H1 (cell line): ENCODE measurements around the gene AK6. TPM values are rescaled to one million over a fixed set of nuclear protein-coding genes. Genes with fewer than 3 reads are reported as not detected.

Source experiments
- CTCF ChIA-PET: fragments of 300-600 bp; sonication (Branson Sonifier 250); formaldehyde crosslinking; loops from one replicate; lab custom pipeline; 2021; ENCODE audit not compliant: partially characterized antibody; lab: Charles Lee
- POLR2A ChIA-PET: fragments of 300-600 bp; sonication (Branson Sonifier 250); formaldehyde crosslinking; loops from one replicate; lab custom pipeline; 2021; ENCODE audit warnings: inconsistent platforms; ENCODE audit not compliant: partially characterized antibody; lab: Charles Lee
- DNase-seq, 2 experiments: peaks; one replicate each; pipeline versions ENCODE4 v3.0.0 to v3.0.0-alpha.2; 2010 to 2022; ENCODE audit warnings: low spot score in 2 of 2, low read depth in 1 of 2, mixed read lengths in 1 of 2
- FAIRE-seq: peaks from 2 replicates; lab custom pipeline; 2011; peaks lifted over from hg19 to GRCh38; lab: Jason Lieb, UNC
- H2AFZ ChIP-seq: 2 replicates; pipeline ENCODE4 v1.8.1; 2012; ENCODE audit warnings: low read length, inconsistent platforms
- H2AK5ac ChIP-seq: 2 replicates; pipeline ENCODE4 v1.6.1; 2013; ENCODE audit warnings: low read depth, low read length
- H2BK120ac ChIP-seq: replicated peaks from 2 replicates; pipeline ENCODE3; 2013; ENCODE audit warnings: low read depth, low read length, inconsistent platforms
- H2BK12ac ChIP-seq: 2 replicates; pipeline ENCODE4 v1.6.1; 2013; ENCODE audit warnings: low read depth, low read length
- H2BK15ac ChIP-seq: 2 replicates; pipeline ENCODE4 v1.6.1; 2013; ENCODE audit warnings: low read length
- H2BK20ac ChIP-seq: 2 replicates; pipeline ENCODE4 v1.6.1; 2013; ENCODE audit warnings: low read length
- H2BK5ac ChIP-seq: 2 replicates; pipeline ENCODE4 v1.6.1; 2013; ENCODE audit warnings: low read depth, low read length
- H3K14ac ChIP-seq: 2 replicates; pipeline ENCODE4 v1.6.1; 2013; ENCODE audit warnings: inconsistent platforms; ENCODE audit not compliant: insufficient read length
- H3K18ac ChIP-seq: 2 replicates; pipeline ENCODE4 v1.6.1; 2013; ENCODE audit warnings: low read length; ENCODE audit errors: extremely low read depth
- H3K23ac ChIP-seq: 2 replicates; pipeline ENCODE4 v1.6.1; 2013; ENCODE audit warnings: inconsistent platforms; ENCODE audit not compliant: insufficient read length
- H3K23me2 ChIP-seq: 2 replicates; pipeline ENCODE4 v1.6.1; 2013; ENCODE audit warnings: low read depth, low read length
- H3K27ac ChIP-seq: 2 replicates; pipeline ENCODE4 v1.6.1; 2011; ENCODE audit warnings: low read depth, low read length, inconsistent platforms
- H3K27me3 ChIP-seq, 4 experiments: replicated peaks in 1 of 4; 1 replicate in 1 of 4; 2 replicates in 3 of 4; pipeline versions ENCODE4 v1.6.1 to v1.8.1; 2011 to 2013; ENCODE audit warnings: low read length in 3 of 4, mild to moderate bottlenecking in 3 of 4, inconsistent platforms in 2 of 4, mixed read lengths in 2 of 4, moderate library complexity in 1 of 4; ENCODE audit not compliant: control insufficient read depth in 3 of 4, insufficient read depth in 3 of 4; ENCODE audit errors: extremely low read depth in 1 of 4
- H3K36me3 ChIP-seq, 4 experiments: 2 replicates each; pipeline versions ENCODE4 v1.6.1 to v1.8.1; 2011 to 2013; ENCODE audit warnings: mild to moderate bottlenecking in 4 of 4, low read length in 3 of 4, moderate library complexity in 2 of 4, control low read depth in 1 of 4, inconsistent platforms in 1 of 4; ENCODE audit not compliant: insufficient read depth in 4 of 4, control insufficient read depth in 2 of 4
- H3K4ac ChIP-seq: replicated peaks from 2 replicates; pipeline ENCODE3; 2013; ENCODE audit warnings: low read length, low read depth, mixed read lengths, inconsistent platforms; ENCODE audit not compliant: insufficient read length
- H3K4me1 ChIP-seq, 4 experiments: replicated peaks in 1 of 4; 1 replicate in 1 of 4; 2 replicates in 3 of 4; pipeline versions ENCODE4 v1.6.1 to v1.8.1; 2011 to 2013; ENCODE audit warnings: low read length in 3 of 4, inconsistent platforms in 2 of 4, mixed read lengths in 1 of 4; ENCODE audit not compliant: insufficient read depth in 4 of 4, control insufficient read depth in 3 of 4
- H3K4me2 ChIP-seq, 2 experiments: 2 replicates each; pipeline versions ENCODE4 v1.6.1 to v1.8.1; 2011 to 2013; ENCODE audit warnings: low read depth in 2 of 2, low read length in 2 of 2, control low read depth in 1 of 2, inconsistent platforms in 1 of 2, mild to moderate bottlenecking in 1 of 2; ENCODE audit not compliant: insufficient read depth in 1 of 2
- H3K4me3 ChIP-seq, 4 experiments: fragments of 200-600, 300-600 bp in 1 of 4; sonication (generic), shearing (Covaris generic), sonication (Bioruptor Twin) in 1 of 4; 2 replicates each; pipeline versions ENCODE4 v1.5.1 to v1.8.1; 2011 to 2016; ENCODE audit warnings: low read length in 4 of 4, low read depth in 3 of 4, control low read depth in 2 of 4, inconsistent platforms in 2 of 4, mild to moderate bottlenecking in 2 of 4, mixed read lengths in 1 of 4, moderate library complexity in 1 of 4; ENCODE audit not compliant: insufficient read depth in 2 of 4; ENCODE audit errors: extremely low read depth in 1 of 4
- H3K56ac ChIP-seq: replicated peaks from 2 replicates; pipeline ENCODE3; 2013; ENCODE audit warnings: low read depth, mild to moderate bottlenecking, mixed read lengths, low read length, inconsistent platforms; ENCODE audit not compliant: insufficient read length
- H3K79me1 ChIP-seq: 2 replicates; pipeline ENCODE4 v1.6.1; 2013; ENCODE audit warnings: low read depth, low read length, control low read depth
- H3K79me2 ChIP-seq, 2 experiments: 2 replicates each; pipeline versions ENCODE4 v1.6.1 to v1.8.1; 2012 to 2013; ENCODE audit warnings: low read length in 2 of 2, mild to moderate bottlenecking in 2 of 2, inconsistent platforms in 1 of 2; ENCODE audit not compliant: insufficient read depth in 2 of 2, control insufficient read depth in 1 of 2
- H3K9ac ChIP-seq, 4 experiments: replicated peaks in 1 of 4; 1 replicate in 1 of 4; 2 replicates in 3 of 4; pipeline versions ENCODE4 v1.6.1 to v1.8.1; 2011 to 2013; ENCODE audit warnings: low read depth in 3 of 4, low read length in 3 of 4, control low read depth in 2 of 4, mild to moderate bottlenecking in 2 of 4, moderate library complexity in 2 of 4, inconsistent platforms in 1 of 4; ENCODE audit errors: extremely low read depth in 1 of 4
- H3K9me3 ChIP-seq, 2 experiments: 2 replicates each; pipeline versions ENCODE4 v1.6.1 to v1.8.1; 2012 to 2013; ENCODE audit warnings: mild to moderate bottlenecking in 2 of 2, moderate library complexity in 2 of 2, control low read depth in 1 of 2, inconsistent platforms in 1 of 2, low read depth in 1 of 2, low read length in 1 of 2, mixed read lengths in 1 of 2; ENCODE audit not compliant: insufficient read depth in 2 of 2
- H4K20me1 ChIP-seq, 2 experiments: replicated peaks in 1 of 2; 2 replicates each; pipeline versions ENCODE3 to v1.8.1; 2011 to 2013; ENCODE audit warnings: inconsistent platforms in 2 of 2, low read length in 2 of 2, mild to moderate bottlenecking in 1 of 2; ENCODE audit not compliant: insufficient read depth in 2 of 2, control insufficient read depth in 1 of 2
- H4K5ac ChIP-seq: 2 replicates; pipeline ENCODE4 v1.6.1; 2013; ENCODE audit warnings: low read length, low read depth, mixed read lengths, inconsistent platforms; ENCODE audit not compliant: insufficient read length
- H4K8ac ChIP-seq: 2 replicates; pipeline ENCODE4 v1.8.0; 2013; ENCODE audit warnings: mild to moderate bottlenecking, moderate library complexity, low read length, inconsistent platforms; ENCODE audit not compliant: insufficient read depth; ENCODE audit errors: extremely low read depth
- H4K91ac ChIP-seq: replicated peaks from 2 replicates; pipeline ENCODE3; 2013; ENCODE audit warnings: low read length, mixed read lengths, inconsistent platforms; ENCODE audit not compliant: insufficient read length
- ASH2L ChIP-seq: fragments of 200-600, 300-600 bp; sonication (generic); IDR thresholded peaks from one replicate; pipeline ENCODE4 v1.7.1; 2017; ENCODE audit warnings: low read length
- CTCF ChIP-seq, 3 experiments: IDR thresholded peaks; 1 replicate in 2 of 3; 2 replicates in 1 of 3; pipeline versions ENCODE4 v1.5.1 to v1.6.1; 2011; ENCODE audit warnings: low read length in 3 of 3, mild to moderate bottlenecking in 3 of 3, inconsistent platforms in 2 of 3, low read depth in 1 of 3, moderate library complexity in 1 of 3; ENCODE audit not compliant: insufficient read depth in 1 of 3; ENCODE audit errors: control extremely low read depth in 1 of 3
- JUND ChIP-seq: IDR thresholded peaks from 2 replicates; pipeline ENCODE4 v1.6.1; 2011; ENCODE audit warnings: mild to moderate bottlenecking, improper control_type of control experiment, low read length
- POLR2AphosphoS5 ChIP-seq: IDR thresholded peaks from 2 replicates; pipeline ENCODE4 v1.6.1; 2011; ENCODE audit warnings: low read depth, low read length
- SP2 ChIP-seq: IDR thresholded peaks from 2 replicates; pipeline ENCODE4 v1.6.1; 2012; ENCODE audit warnings: mild to moderate bottlenecking, low read length, inconsistent platforms
- YY1 ChIP-seq: IDR thresholded peaks from 2 replicates; pipeline ENCODE4 v1.6.1; 2011; ENCODE audit warnings: low read depth, mild to moderate bottlenecking, low read length
- WGBS, 2 experiments: shearing (Covaris generic) in 1 of 2; methylation state at CpG; one replicate each; pipeline versions ENCODE4 v1.1.6 to v1.1.7; 2013 to 2015; ENCODE audit warnings: low lambda C conversion rate in 2 of 2, mixed read lengths in 2 of 2, inconsistent platforms in 1 of 2, low coverage in 1 of 2, missing lambda C conversion rate in 1 of 2; ENCODE audit not compliant: insufficient replicate concordance in 2 of 2, insufficient coverage in 1 of 2, insufficient read length in 1 of 2; ENCODE audit errors: extremely low coverage in 1 of 2, missing lambda C conversion rate in 1 of 2; 5-methylcytosine and 5-hydroxymethylcytosine counted together
- polyA plus RNA-seq, 7 experiments: library from polyadenylated mRNA; depleted of rRNA in 3 of 7; stranded (reverse) in 5 of 7; unstranded in 2 of 7; fragments of >200 nt in 5 of 7; fragments of 200-250 nt in 2 of 7; gene quantifications; 1 replicate in 5 of 7; 2 replicates in 1 of 7; 4 replicates in 1 of 7; pipeline versions ENCODE4 v1.2.1 to v1.2.3, GENCODE V29; 2011 to 2013; ENCODE audit warnings: missing spikeins in 2 of 7, mixed read lengths in 2 of 7
- total RNA-seq: library from RNA; stranded (reverse); fragmentation: NEBNext Ultra II Directional; extraction: Animal tissue kit (Norgen Biotek cat#: 25700); gene quantifications from 2 replicates; pipeline ENCODE4 v1.2.1, GENCODE V29; 2021
- TF ChIP-seq, protein P1 (sequence below): IDR thresholded peaks from 2 replicates; pipeline ENCODE4 v1.6.1; 2012; ENCODE audit warnings: inconsistent platforms

AK6 gene
- total and polyA plus RNA-seq, 2 of the 8 experiments (the other 6 are each of a cell fraction or from before 2014, with no cell fraction given): 22.5 to 51.2 TPM

GRCh38 chr5:69372394-69372793 lies 3.1 kb upstream of the AK6 start:
- Histone ChIP-seq H2BK120ac (no peak overlapping the region), H3K4ac (no peak overlapping the region), H3K79me2 (peaks cover 16 to 39% of the 10 kb centered on the region in 2 experiments), H3K18ac (no peak overlapping the region), H3K4me3 (no peak overlapping the region), H3K4me1 (peaks cover 0 to 5% (median 0%) of the 10 kb centered on the region in 4 experiments; a peak in 1 of 7 replicates), H3K14ac (no peak overlapping the region), H3K23ac (no peak overlapping the region), H4K8ac (no peak overlapping the region), H4K91ac (no peak overlapping the region), H3K27ac (no peak overlapping the region), H3K23me2 (no peaks in the 10 kb centered on the region; the same call in 1 of the 2 replicates), H4K20me1 (peaks cover 0 to 2% of the 10 kb centered on the region in 2 experiments), H3K79me1 (0 out of 2 replicates have a peak, but pooled peaks cover 2% of the 10 kb centered on the region), H3K36me3 (peaks cover 3 to 26% (median 5%) of the 10 kb centered on the region in 4 experiments), H3K27me3 (no peaks in the 10 kb centered on the region), H2BK15ac (no peak overlapping the region), H3K9ac (no peak overlapping the region), H2BK12ac (no peak overlapping the region), H3K9me3 (no peaks in the 10 kb centered on the region), H2AFZ (no peak overlapping the region), H2BK5ac (no peak overlapping the region), H4K5ac (no peak overlapping the region), H2AK5ac (no peak overlapping the region), H3K56ac (no peak overlapping the region), H3K4me2 (no peak overlapping the region), H2BK20ac (no peak overlapping the region)
- ChIA-PET CTCF (interaction anchor here (0.6 to 1.3 kb wide), 6 partner anchors 10 to 206 kb away, joined by 3 to 4 read pairs (median 3); partner anchors contain the start of gene CCNB1), POLR2A (interaction anchor here (0.9 to 1.2 kb wide), 3 partner anchors 9 to 26 kb away, joined by 4 to 6 read pairs (median 5); no protein-coding TSS in a partner anchor)
- TF ChIP-seq, protein P1, sequence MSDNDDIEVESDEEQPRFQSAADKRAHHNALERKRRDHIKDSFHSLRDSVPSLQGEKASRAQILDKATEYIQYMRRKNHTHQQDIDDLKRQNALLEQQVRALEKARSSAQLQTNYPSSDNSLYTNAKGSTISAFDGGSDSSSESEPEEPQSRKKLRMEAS: no peak
- no peak for TF ChIP-seq ASH2L
- no peak for TF ChIP-seq YY1
- TF ChIP-seq POLR2AphosphoS5: no peak
- no peak for TF ChIP-seq CTCF (IDR thresholded peaks at IDR 0.05; ENCODE audit: control extremely low read depth in 1 of 3, insufficient read depth in 1 of 3, low read depth in 1 of 3, low read length in 3 of 3)
- no peak for TF ChIP-seq JUND
- no peak for TF ChIP-seq SP2
- FAIRE-seq (no peak), DNase-seq (no peak)
- WGBS, 2 experiments: 90% methylated on average over 5 of the region's 5 CpGs; no CpG with 5 or more reads in 1 of the 2 experiments
